ENCODE measurements around the gene SHROOM1.

The SHROOM1 gene

DNA sequence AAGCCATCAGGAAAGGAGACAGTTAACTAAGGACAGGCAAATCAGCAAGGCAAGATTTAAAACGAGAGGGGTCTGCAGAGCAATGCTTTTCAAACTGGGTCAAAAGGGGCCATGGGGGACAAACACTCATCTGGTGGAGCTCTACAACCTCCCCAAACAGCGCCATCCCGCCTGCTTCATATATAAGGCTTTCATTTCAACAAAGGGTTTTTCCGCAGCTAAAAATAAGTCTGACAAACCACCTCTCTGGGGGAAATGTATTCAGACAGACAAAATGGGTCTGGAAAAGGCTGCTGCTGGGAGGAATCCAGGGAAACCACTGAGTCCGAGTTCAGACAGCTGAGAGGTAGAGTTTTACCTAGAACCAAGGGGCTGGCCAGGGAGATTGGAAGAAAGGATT lies 45.1 kb downstream of the SHROOM1 start:
- no peak overlapping the region for H3K9ac ChIP-seq (ENCODE audit: insufficient read length, low read depth)

GRCh38 chr5:132782101-132782500 lies 48.3 kb downstream of the SHROOM1 start:
- TF ChIP-seq SUZ12 (IDR thresholded peaks at IDR 0.05; ENCODE audit: extremely low read depth, insufficient read depth, insufficient read length): no peak
- no peak for TF ChIP-seq YY1 (IDR thresholded peaks at IDR 0.05; ENCODE audit: insufficient read depth, insufficient read length)
- no peak for TF ChIP-seq ZNF274 (IDR thresholded peaks at IDR 0.05; ENCODE audit: low read depth, low read length)
- Histone ChIP-seq H3K9me3 (ENCODE audit: insufficient read depth, low read length) (no peaks in the 10 kb centered on the region), H3K36me3 (ENCODE audit: insufficient read depth, insufficient read length, low read length) (no peaks in the 10 kb centered on the region), H3K4me1 (ENCODE audit: insufficient read depth, insufficient read length) (no peaks in the 10 kb centered on the region), H3K9ac (ENCODE audit: insufficient read length, low read depth) (no peak overlapping the region), H3K27me3 (ENCODE audit: insufficient read depth, insufficient read length) (peaks cover 21% of the 10 kb centered on the region), H3K4me3 (ENCODE audit: insufficient read length, low read depth) (no peak overlapping the region)
- DNase-seq (ENCODE audit: low read depth, low spot score): no peak

More for the DNA sequence above, 45.1 kb downstream of the SHROOM1 start:
- no peak for DNase-seq (ENCODE audit: low read depth, low spot score)
- no peaks in the 10 kb centered on the region for H3K9me3 ChIP-seq (ENCODE audit: insufficient read depth, low read length)
- H3K36me3 ChIP-seq (ENCODE audit: insufficient read depth, insufficient read length, low read length): no peaks in the 10 kb centered on the region
- no peak overlapping the region for H3K4me3 ChIP-seq (ENCODE audit: insufficient read length, low read depth)
- H3K4me1 ChIP-seq (ENCODE audit: insufficient read depth, insufficient read length): peaks cover 5% of the 10 kb centered on the region
- H3K27me3 ChIP-seq (ENCODE audit: insufficient read depth, insufficient read length): no peaks in the 10 kb centered on the region
- TF ChIP-seq ZNF274 (IDR thresholded peaks at IDR 0.05; ENCODE audit: low read depth, low read length) (no peak), SUZ12 (IDR thresholded peaks at IDR 0.05; ENCODE audit: extremely low read depth, insufficient read depth, insufficient read length) (no peak), YY1 (IDR thresholded peaks at IDR 0.05; ENCODE audit: insufficient read depth, insufficient read length) (no peak)

GRCh38 chr5:132781029-132781428 lies 49.4 kb downstream of the SHROOM1 start:
- H3K4me3 ChIP-seq (ENCODE audit: insufficient read length, low read depth): no peak overlapping the region
- no peak for DNase-seq (ENCODE audit: low read depth, low spot score)
- H3K9ac ChIP-seq (ENCODE audit: insufficient read length, low read depth): no peak overlapping the region
- H3K4me1 ChIP-seq (ENCODE audit: insufficient read depth, insufficient read length): no peaks in the 10 kb centered on the region
- no peaks in the 10 kb centered on the region for H3K9me3 ChIP-seq (ENCODE audit: insufficient read depth, low read length)
- no peaks in the 10 kb centered on the region for H3K36me3 ChIP-seq (ENCODE audit: insufficient read depth, insufficient read length, low read length)
- TF ChIP-seq YY1 (IDR thresholded peaks at IDR 0.05; ENCODE audit: insufficient read depth, insufficient read length) (no peak), ZNF274 (IDR thresholded peaks at IDR 0.05; ENCODE audit: low read depth, low read length) (no peak), SUZ12 (IDR thresholded peaks at IDR 0.05; ENCODE audit: extremely low read depth, insufficient read depth, insufficient read length) (no peak)
- peaks cover 28% of the 10 kb centered on the region for H3K27me3 ChIP-seq (ENCODE audit: insufficient read depth, insufficient read length)

DNA sequence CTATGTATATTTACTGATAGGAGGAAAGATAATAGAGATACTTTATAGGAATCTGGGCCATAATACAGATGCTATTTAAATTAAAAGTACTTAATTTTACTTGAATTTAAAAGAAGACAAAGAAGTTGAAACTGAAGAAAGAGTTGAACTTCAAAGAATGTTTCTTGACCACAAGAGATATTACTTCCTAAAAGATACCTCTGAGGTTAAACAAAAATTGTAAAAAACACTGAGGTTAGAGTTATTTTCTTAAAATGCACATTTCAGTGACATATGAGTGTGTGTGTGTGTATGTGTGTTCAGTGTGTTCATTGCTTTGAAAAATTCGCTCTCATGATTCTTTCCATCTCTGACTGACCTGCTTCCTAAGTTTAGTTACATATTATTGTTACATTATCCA lies 49.9 kb downstream of the SHROOM1 start:
- no peaks in the 10 kb centered on the region for H3K9me3 ChIP-seq (ENCODE audit: insufficient read depth, low read length)
- TF ChIP-seq SUZ12 (IDR thresholded peaks at IDR 0.05; ENCODE audit: extremely low read depth, insufficient read depth, insufficient read length) (no peak), ZNF274 (IDR thresholded peaks at IDR 0.05; ENCODE audit: low read depth, low read length) (no peak), YY1 (IDR thresholded peaks at IDR 0.05; ENCODE audit: insufficient read depth, insufficient read length) (no peak)
- peaks cover 30% of the 10 kb centered on the region for H3K27me3 ChIP-seq (ENCODE audit: insufficient read depth, insufficient read length)
- no peaks in the 10 kb centered on the region for H3K4me1 ChIP-seq (ENCODE audit: insufficient read depth, insufficient read length)
- DNase-seq (ENCODE audit: low read depth, low spot score): no peak
- no peak overlapping the region for H3K4me3 ChIP-seq (ENCODE audit: insufficient read length, low read depth)
- H3K9ac ChIP-seq (ENCODE audit: insufficient read length, low read depth): no peak overlapping the region
- no peaks in the 10 kb centered on the region for H3K36me3 ChIP-seq (ENCODE audit: insufficient read depth, insufficient read length, low read length)

- no peak overlapping the region for H3K9ac ChIP-seq (ENCODE audit: insufficient read length, low read depth)
- TF ChIP-seq ZNF274 (IDR thresholded peaks at IDR 0.05; ENCODE audit: low read depth, low read length): no peak
- TF ChIP-seq SUZ12 (IDR thresholded peaks at IDR 0.05; ENCODE audit: extremely low read depth, insufficient read depth, insufficient read length): no peak
- H3K4me3 ChIP-seq (ENCODE audit: insufficient read length, low read depth): no peak overlapping the region
- H3K9me3 ChIP-seq (ENCODE audit: insufficient read depth, low read length): no peaks in the 10 kb centered on the region
- H3K27me3 ChIP-seq (ENCODE audit: insufficient read depth, insufficient read length): peaks cover 30% of the 10 kb centered on the region
- no peak for DNase-seq (ENCODE audit: low read depth, low spot score)
- peaks cover 2% of the 10 kb centered on the region for H3K36me3 ChIP-seq (ENCODE audit: insufficient read depth, insufficient read length, low read length)
- no peaks in the 10 kb centered on the region for H3K4me1 ChIP-seq (ENCODE audit: insufficient read depth, insufficient read length)
These were observed 50.5 kb downstream of the SHROOM1 start for GRCh38 chr5:132779961-132780360.

DNA sequence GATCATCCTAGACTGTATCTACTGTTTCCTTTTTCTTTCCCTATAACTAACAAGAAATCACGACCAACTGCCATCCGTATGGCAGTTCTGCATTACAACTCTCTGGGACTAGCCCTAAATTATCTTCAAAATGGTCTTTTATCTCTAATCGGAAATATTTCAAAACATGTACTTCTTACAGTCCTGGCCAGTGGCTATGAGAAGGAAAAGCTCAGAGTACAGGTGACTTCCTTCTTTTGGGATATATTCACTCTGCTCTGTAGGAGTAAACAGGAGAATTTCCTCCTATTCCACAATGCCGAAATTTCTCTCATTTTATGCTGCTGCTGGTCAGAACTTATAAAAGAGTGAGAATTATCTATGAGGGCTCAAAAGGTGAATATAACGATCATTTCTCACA lies 51.6 kb downstream of the SHROOM1 start:
- Histone ChIP-seq H3K27me3 (ENCODE audit: insufficient read depth, insufficient read length) (peaks cover 30% of the 10 kb centered on the region), H3K9ac (ENCODE audit: insufficient read length, low read depth) (no peak overlapping the region), H3K36me3 (ENCODE audit: insufficient read depth, insufficient read length, low read length) (peaks cover 3% of the 10 kb centered on the region), H3K4me1 (ENCODE audit: insufficient read depth, insufficient read length) (no peaks in the 10 kb centered on the region), H3K9me3 (ENCODE audit: insufficient read depth, low read length) (no peaks in the 10 kb centered on the region), H3K4me3 (ENCODE audit: insufficient read length, low read depth) (no peak overlapping the region)
- TF ChIP-seq YY1 (IDR thresholded peaks at IDR 0.05; ENCODE audit: insufficient read depth, insufficient read length): no peak
- TF ChIP-seq ZNF274 (IDR thresholded peaks at IDR 0.05; ENCODE audit: low read depth, low read length): no peak
- no peak for TF ChIP-seq SUZ12 (IDR thresholded peaks at IDR 0.05; ENCODE audit: extremely low read depth, insufficient read depth, insufficient read length)
- DNase-seq (ENCODE audit: low read depth, low spot score): no peak

DNA sequence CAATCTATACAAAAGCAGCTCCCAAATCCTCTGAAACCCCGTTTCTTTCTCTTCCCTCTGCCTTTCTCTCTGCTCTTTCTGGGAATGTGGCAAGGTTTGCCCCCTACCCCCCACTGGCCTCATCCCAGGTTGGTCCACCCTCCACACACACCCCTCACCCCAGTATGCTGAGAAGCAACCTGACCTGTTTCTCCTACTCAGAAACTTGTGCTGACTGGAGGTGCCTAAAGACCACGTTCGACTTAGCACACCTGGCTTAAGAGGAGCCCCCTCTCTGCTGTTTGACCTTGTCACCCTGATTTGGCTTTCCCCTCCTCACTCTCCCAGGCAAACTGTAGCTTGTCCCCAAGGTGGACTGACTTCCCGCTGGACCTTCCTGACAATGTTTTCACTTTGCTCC lies 52.3 kb downstream of the SHROOM1 start:
- H3K27me3 ChIP-seq (ENCODE audit: insufficient read depth, insufficient read length): peaks cover 30% of the 10 kb centered on the region
- H3K4me3 ChIP-seq (ENCODE audit: insufficient read length, low read depth): no peak overlapping the region
- H3K9me3 ChIP-seq (ENCODE audit: insufficient read depth, low read length): no peaks in the 10 kb centered on the region
- TF ChIP-seq YY1 (IDR thresholded peaks at IDR 0.05; ENCODE audit: insufficient read depth, insufficient read length): no peak
- no peak for TF ChIP-seq SUZ12 (IDR thresholded peaks at IDR 0.05; ENCODE audit: extremely low read depth, insufficient read depth, insufficient read length)
- no peak for TF ChIP-seq ZNF274 (IDR thresholded peaks at IDR 0.05; ENCODE audit: low read depth, low read length)
- H3K4me1 ChIP-seq (ENCODE audit: insufficient read depth, insufficient read length): no peaks in the 10 kb centered on the region
- H3K36me3 ChIP-seq (ENCODE audit: insufficient read depth, insufficient read length, low read length): peaks cover 5% of the 10 kb centered on the region
- no peak overlapping the region for H3K9ac ChIP-seq (ENCODE audit: insufficient read length, low read depth)
- no peak for DNase-seq (ENCODE audit: low read depth, low spot score)
